ENCODE measurements around the gene POPDC2. TPM values are rescaled to one million over a fixed set of nuclear protein-coding genes. Genes with fewer than 3 reads are reported as not detected.
A peak's percentile ranks its signal among the peaks of the same experiment; 100 is the strongest.

The POPDC2 gene
- polyA plus RNA-seq, 1 of the 3 experiments (the other 2 are of a cell fraction): 19.9 TPM

DNA sequence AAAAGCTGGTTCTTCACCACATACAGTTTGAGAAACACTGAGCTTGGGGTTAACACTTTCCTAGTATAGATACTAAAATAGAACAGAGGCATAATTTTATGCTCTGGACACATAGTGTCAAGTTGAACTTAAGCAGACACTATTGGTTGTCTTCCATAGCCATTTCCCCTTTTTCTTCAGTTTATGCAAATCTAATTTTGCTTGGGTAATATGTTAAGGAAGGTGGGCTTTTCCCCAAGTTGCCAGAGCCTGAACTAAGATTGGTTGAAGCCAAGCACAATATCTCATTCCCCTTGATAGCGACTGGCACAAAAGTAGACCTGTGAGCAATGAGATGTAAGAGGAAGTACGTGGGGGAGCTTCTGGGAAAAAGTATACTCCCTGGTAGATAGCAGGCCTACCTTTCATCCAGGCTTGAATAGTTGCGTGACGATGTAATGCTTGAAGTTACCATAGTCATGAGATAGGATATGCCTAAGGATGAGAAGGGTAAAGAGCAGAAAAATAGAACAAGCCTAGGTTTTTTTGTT, 4.5 kb upstream of the POPDC2 start:
- Histone ChIP-seq H3K4me3 (ENCODE audit: low read depth in 2 of 2, low read length in 1 of 2) (no peak overlapping the region), H4K20me1 (ENCODE audit: insufficient read depth) (no peaks in the 10 kb centered on the region), H3K79me2 (ENCODE audit: insufficient read depth) (no peaks in the 10 kb centered on the region), H3K27ac (ENCODE audit: low read depth in 2 of 2, low read length in 1 of 2) (peak overlapping the region; percentile 93 to 98), H3F3A (replicated peaks; ENCODE audit: insufficient read depth) (peaks cover 30% of the 10 kb centered on the region), H3K4me2 (peak overlapping the region; percentile 68; the same call in 1 of the 2 replicates), H3K27me3 (ENCODE audit: insufficient read depth) (no peaks in the 10 kb centered on the region), H3K4me1 (ENCODE audit: control insufficient read depth in 1 of 2, insufficient read depth in 2 of 2, low read depth in 1 of 2, low read length in 1 of 2) (peaks cover 39 to 44% of the 10 kb centered on the region in 2 experiments), H2AFZ (ENCODE audit: low read depth) (peak overlapping the region; percentile 61), H3K9me2 (no peaks in the 10 kb centered on the region), H3K36me3 (replicated peaks in 1 of 2; ENCODE audit: control insufficient read depth in 1 of 2, insufficient read depth in 2 of 2, low read length in 1 of 2) (no peaks in the 10 kb centered on the region), H3K9ac (peak overlapping the region; percentile 57), H3K9me3 (no peaks in the 10 kb centered on the region)
- POLR2A ChIA-PET: interaction anchor here (0.5 kb wide), 1 partner anchor 405 kb away, joined by 3 read pairs; no protein-coding TSS in a partner anchor
- no peak for DNase-seq
- 61% methylated on average over 4 of the region's 4 CpGs for WGBS (ENCODE audit: low lambda C conversion rate)
- CTCF ChIA-PET: interaction anchor here (0.6 to 1.4 kb wide), 2 partner anchors 13 to 97 kb away, joined by 3 read pairs; no protein-coding TSS in a partner anchor
- no peak for TF ChIP-seq NRF1 (IDR thresholded peaks at IDR 0.05; ENCODE audit: low read depth, low read length)
- no peak; the same call in 1 of the 2 replicates for TF ChIP-seq ELF1 (IDR thresholded peaks at IDR 0.05)
- peak; percentile 33; the same call in 1 of the 2 replicates for TF ChIP-seq NFIC (IDR thresholded peaks at IDR 0.05; ENCODE audit: borderline replicate concordance)
- TF ChIP-seq CHD2 (IDR thresholded peaks at IDR 0.05; ENCODE audit: low read length, partially characterized antibody): no peak
- TF ChIP-seq, protein P1, sequence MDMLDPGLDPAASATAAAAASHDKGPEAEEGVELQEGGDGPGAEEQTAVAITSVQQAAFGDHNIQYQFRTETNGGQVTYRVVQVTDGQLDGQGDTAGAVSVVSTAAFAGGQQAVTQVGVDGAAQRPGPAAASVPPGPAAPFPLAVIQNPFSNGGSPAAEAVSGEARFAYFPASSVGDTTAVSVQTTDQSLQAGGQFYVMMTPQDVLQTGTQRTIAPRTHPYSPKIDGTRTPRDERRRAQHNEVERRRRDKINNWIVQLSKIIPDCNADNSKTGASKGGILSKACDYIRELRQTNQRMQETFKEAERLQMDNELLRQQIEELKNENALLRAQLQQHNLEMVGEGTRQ (IDR thresholded peaks at IDR 0.05; ENCODE audit: borderline replicate concordance, low read depth, low read length): no peak
- TF ChIP-seq JUND (IDR thresholded peaks at IDR 0.05): peak; percentile 59
- no peak for TF ChIP-seq YY1 (IDR thresholded peaks at IDR 0.05; ENCODE audit: low read depth)
- TF ChIP-seq, protein P2, sequence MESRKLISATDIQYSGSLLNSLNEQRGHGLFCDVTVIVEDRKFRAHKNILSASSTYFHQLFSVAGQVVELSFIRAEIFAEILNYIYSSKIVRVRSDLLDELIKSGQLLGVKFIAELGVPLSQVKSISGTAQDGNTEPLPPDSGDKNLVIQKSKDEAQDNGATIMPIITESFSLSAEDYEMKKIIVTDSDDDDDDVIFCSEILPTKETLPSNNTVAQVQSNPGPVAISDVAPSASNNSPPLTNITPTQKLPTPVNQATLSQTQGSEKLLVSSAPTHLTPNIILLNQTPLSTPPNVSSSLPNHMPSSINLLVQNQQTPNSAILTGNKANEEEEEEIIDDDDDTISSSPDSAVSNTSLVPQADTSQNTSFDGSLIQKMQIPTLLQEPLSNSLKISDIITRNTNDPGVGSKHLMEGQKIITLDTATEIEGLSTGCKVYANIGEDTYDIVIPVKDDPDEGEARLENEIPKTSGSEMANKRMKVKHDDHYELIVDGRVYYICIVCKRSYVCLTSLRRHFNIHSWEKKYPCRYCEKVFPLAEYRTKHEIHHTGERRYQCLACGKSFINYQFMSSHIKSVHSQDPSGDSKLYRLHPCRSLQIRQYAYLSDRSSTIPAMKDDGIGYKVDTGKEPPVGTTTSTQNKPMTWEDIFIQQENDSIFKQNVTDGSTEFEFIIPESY (IDR thresholded peaks at IDR 0.05; ENCODE audit: borderline replicate concordance, low read depth): no peak
- TF ChIP-seq RCOR1 (IDR thresholded peaks at IDR 0.05; ENCODE audit: low read length): no peak
- TF ChIP-seq EP300 (IDR thresholded peaks at IDR 0.05; ENCODE audit: borderline replicate concordance in 1 of 2, low read depth in 1 of 2, low read length in 1 of 2): peak in 1 of 2 experiments; percentile 43; a peak in 1 of 4 replicates
- TF ChIP-seq, protein P3, sequence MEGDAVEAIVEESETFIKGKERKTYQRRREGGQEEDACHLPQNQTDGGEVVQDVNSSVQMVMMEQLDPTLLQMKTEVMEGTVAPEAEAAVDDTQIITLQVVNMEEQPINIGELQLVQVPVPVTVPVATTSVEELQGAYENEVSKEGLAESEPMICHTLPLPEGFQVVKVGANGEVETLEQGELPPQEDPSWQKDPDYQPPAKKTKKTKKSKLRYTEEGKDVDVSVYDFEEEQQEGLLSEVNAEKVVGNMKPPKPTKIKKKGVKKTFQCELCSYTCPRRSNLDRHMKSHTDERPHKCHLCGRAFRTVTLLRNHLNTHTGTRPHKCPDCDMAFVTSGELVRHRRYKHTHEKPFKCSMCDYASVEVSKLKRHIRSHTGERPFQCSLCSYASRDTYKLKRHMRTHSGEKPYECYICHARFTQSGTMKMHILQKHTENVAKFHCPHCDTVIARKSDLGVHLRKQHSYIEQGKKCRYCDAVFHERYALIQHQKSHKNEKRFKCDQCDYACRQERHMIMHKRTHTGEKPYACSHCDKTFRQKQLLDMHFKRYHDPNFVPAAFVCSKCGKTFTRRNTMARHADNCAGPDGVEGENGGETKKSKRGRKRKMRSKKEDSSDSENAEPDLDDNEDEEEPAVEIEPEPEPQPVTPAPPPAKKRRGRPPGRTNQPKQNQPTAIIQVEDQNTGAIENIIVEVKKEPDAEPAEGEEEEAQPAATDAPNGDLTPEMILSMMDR (IDR thresholded peaks at IDR 0.05): no peak
- no peak for TF ChIP-seq FOXM1 (IDR thresholded peaks at IDR 0.05; ENCODE audit: low read depth)
- TF ChIP-seq FOSL2 (IDR thresholded peaks at IDR 0.05; ENCODE audit: borderline replicate concordance, low read depth): no peak
- no peak for TF ChIP-seq RXRA (IDR thresholded peaks at IDR 0.05; ENCODE audit: borderline replicate concordance, low read depth)
- TF ChIP-seq GATA2 (CRISPR knock-in tag; IDR thresholded peaks at IDR 0.05): no peak
- TF ChIP-seq, protein P4, sequence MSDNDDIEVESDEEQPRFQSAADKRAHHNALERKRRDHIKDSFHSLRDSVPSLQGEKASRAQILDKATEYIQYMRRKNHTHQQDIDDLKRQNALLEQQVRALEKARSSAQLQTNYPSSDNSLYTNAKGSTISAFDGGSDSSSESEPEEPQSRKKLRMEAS (IDR thresholded peaks at IDR 0.05; ENCODE audit: low read depth): no peak
- TF ChIP-seq RFX5 (IDR thresholded peaks at IDR 0.05; ENCODE audit: low read length): no peak
- no peak; the same call in 1 of the 2 replicates for TF ChIP-seq MEF2A (IDR thresholded peaks at IDR 0.05; ENCODE audit: borderline replicate concordance, low read depth)
- TF ChIP-seq RAD21 (IDR thresholded peaks at IDR 0.05; ENCODE audit: low read length): no peak
- TF ChIP-seq, protein P5, sequence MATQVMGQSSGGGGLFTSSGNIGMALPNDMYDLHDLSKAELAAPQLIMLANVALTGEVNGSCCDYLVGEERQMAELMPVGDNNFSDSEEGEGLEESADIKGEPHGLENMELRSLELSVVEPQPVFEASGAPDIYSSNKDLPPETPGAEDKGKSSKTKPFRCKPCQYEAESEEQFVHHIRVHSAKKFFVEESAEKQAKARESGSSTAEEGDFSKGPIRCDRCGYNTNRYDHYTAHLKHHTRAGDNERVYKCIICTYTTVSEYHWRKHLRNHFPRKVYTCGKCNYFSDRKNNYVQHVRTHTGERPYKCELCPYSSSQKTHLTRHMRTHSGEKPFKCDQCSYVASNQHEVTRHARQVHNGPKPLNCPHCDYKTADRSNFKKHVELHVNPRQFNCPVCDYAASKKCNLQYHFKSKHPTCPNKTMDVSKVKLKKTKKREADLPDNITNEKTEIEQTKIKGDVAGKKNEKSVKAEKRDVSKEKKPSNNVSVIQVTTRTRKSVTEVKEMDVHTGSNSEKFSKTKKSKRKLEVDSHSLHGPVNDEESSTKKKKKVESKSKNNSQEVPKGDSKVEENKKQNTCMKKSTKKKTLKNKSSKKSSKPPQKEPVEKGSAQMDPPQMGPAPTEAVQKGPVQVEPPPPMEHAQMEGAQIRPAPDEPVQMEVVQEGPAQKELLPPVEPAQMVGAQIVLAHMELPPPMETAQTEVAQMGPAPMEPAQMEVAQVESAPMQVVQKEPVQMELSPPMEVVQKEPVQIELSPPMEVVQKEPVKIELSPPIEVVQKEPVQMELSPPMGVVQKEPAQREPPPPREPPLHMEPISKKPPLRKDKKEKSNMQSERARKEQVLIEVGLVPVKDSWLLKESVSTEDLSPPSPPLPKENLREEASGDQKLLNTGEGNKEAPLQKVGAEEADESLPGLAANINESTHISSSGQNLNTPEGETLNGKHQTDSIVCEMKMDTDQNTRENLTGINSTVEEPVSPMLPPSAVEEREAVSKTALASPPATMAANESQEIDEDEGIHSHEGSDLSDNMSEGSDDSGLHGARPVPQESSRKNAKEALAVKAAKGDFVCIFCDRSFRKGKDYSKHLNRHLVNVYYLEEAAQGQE (IDR thresholded peaks at IDR 0.05; ENCODE audit: low read depth, low read length): no peak
- TF ChIP-seq TAF1 (IDR thresholded peaks at IDR 0.05; ENCODE audit: borderline replicate concordance, low read depth, low read length): no peak
- no peak for TF ChIP-seq FOXJ3 (CRISPR knock-in tag; IDR thresholded peaks at IDR 0.05)
- no peak for TF ChIP-seq GABPA (IDR thresholded peaks at IDR 0.05; ENCODE audit: low read depth)
- TF ChIP-seq, protein P6, sequence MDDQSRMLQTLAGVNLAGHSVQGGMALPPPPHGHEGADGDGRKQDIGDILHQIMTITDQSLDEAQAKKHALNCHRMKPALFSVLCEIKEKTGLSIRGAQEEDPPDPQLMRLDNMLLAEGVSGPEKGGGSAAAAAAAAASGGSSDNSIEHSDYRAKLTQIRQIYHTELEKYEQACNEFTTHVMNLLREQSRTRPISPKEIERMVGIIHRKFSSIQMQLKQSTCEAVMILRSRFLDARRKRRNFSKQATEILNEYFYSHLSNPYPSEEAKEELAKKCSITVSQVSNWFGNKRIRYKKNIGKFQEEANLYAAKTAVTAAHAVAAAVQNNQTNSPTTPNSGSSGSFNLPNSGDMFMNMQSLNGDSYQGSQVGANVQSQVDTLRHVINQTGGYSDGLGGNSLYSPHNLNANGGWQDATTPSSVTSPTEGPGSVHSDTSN (IDR thresholded peaks at IDR 0.05): peak; percentile 35
- TF ChIP-seq SIN3A (IDR thresholded peaks at IDR 0.05; ENCODE audit: borderline replicate concordance, low read depth, low read length): no peak
